Loucy (cell line): ENCODE data around the gene AGTRAP.

ENCODE experiments used
- H2AFZ ChIP-seq: fragments of 200-600 bp; sonication (generic); 2 replicates; pipeline ENCODE4 v1.6.0; 2016; ENCODE audit warnings: antibody characterized with exemption, mild to moderate bottlenecking, low read length, moderate library complexity
- H3F3A ChIP-seq: fragments of 200-600 bp; 2 replicates; pipeline ENCODE4 v1.6.0; 2016; ENCODE audit warnings: antibody characterized with exemption, low read depth, mild to moderate bottlenecking
- H3K27me3 ChIP-seq: fragments of 200-600 bp; sonication (generic); 2 replicates; pipeline ENCODE4 v1.6.1; 2014; ENCODE audit warnings: low read length, mild to moderate bottlenecking; ENCODE audit not compliant: insufficient read depth, poor library complexity, severe bottlenecking
- H3K36me3 ChIP-seq: fragments of 200-600 bp; sonication (generic); 2 replicates; pipeline ENCODE4 v1.6.1; 2016; ENCODE audit warnings: low read length; ENCODE audit not compliant: insufficient read depth
- H3K4me1 ChIP-seq: fragments of 200-600 bp; sonication (generic); 2 replicates; pipeline ENCODE4 v1.5.1; 2014; ENCODE audit warnings: low read length, mild to moderate bottlenecking; ENCODE audit not compliant: insufficient read depth, poor library complexity, severe bottlenecking
- H3K4me2 ChIP-seq: fragments of 200-600 bp; sonication (generic); 2 replicates; pipeline ENCODE4 v1.6.0; 2014; ENCODE audit warnings: antibody characterized with exemption, low read length, low read depth, mild to moderate bottlenecking; ENCODE audit not compliant: poor library complexity, severe bottlenecking
- H3K4me3 ChIP-seq: fragments of 200-600 bp; sonication (generic); 2 replicates; pipeline ENCODE4 v1.5.1; 2014; ENCODE audit warnings: low read length, mild to moderate bottlenecking, mixed read lengths; ENCODE audit not compliant: poor library complexity, severe bottlenecking
- H3K79me2 ChIP-seq: fragments of 200-600 bp; sonication (generic); 2 replicates; pipeline ENCODE4 v1.6.1; 2014; ENCODE audit warnings: low read length; ENCODE audit not compliant: insufficient read depth
- H3K9ac ChIP-seq: fragments of 200-600 bp; sonication (generic); 2 replicates; pipeline ENCODE4 v1.6.0; 2014; ENCODE audit warnings: mild to moderate bottlenecking, low read depth, low read length, moderate library complexity; ENCODE audit not compliant: poor library complexity, severe bottlenecking
- H3K9me2 ChIP-seq: fragments of 200-600 bp; sonication (generic); replicated peaks from 2 replicates; pipeline ENCODE4 v1.6.1; 2016; ENCODE audit warnings: low read depth, low read length, mixed read lengths
- H3K9me3 ChIP-seq: fragments of 200-600 bp; sonication (generic); 2 replicates; pipeline ENCODE4 v1.6.1; 2014; ENCODE audit warnings: mild to moderate bottlenecking, antibody characterized with exemption, low read length, low read depth; ENCODE audit not compliant: insufficient read depth
- H4K20me1 ChIP-seq: fragments of 200-600 bp; sonication (generic); 2 replicates; pipeline ENCODE4 v1.6.0; 2014; ENCODE audit warnings: antibody characterized with exemption, low read length, mild to moderate bottlenecking; ENCODE audit not compliant: insufficient read depth, poor library complexity, severe bottlenecking
- CTCF ChIP-seq: fragments of 200-600 bp; sonication (generic); conservative IDR thresholded peaks from 2 replicates; pipeline ENCODE4 v1.5.1; 2014; ENCODE audit warnings: mild to moderate bottlenecking, antibody characterized with exemption, low read length
- EZH2phosphoT487 ChIP-seq: fragments of 200-600 bp; IDR thresholded peaks from 2 replicates; pipeline ENCODE4 v1.6.1; 2018; ENCODE audit warnings: antibody characterized with exemption, mild to moderate bottlenecking, moderate library complexity, borderline replicate concordance

Gene AGTRAP

GRCh38 chr1:11728126-11728806 is 7.7 kb upstream of the AGTRAP start:
- peaks cover 43% of the 10 kb centered on the region for H3K4me1 ChIP-seq

GRCh38 chr1:11729155-11729497 is 6.8 kb upstream of the AGTRAP start:
- H3K79me2 ChIP-seq = no peaks in the 10 kb centered on the region
- peak overlapping the region; percentile 65 for H3K4me3 ChIP-seq
- no peaks in the 10 kb centered on the region for H3K27me3 ChIP-seq
- H4K20me1 ChIP-seq = no peaks in the 10 kb centered on the region
- no peaks in the 10 kb centered on the region for H3K9me3 ChIP-seq
- no peak overlapping the region for H3K4me2 ChIP-seq
- peak overlapping the region; percentile 38 for H3K9ac ChIP-seq
- TF ChIP-seq CTCF = no peak
- TF ChIP-seq EZH2phosphoT487 = no peak
- H3K9me2 ChIP-seq = no peaks in the 10 kb centered on the region
- H3K4me1 ChIP-seq = peaks cover 43% of the 10 kb centered on the region
- no peak overlapping the region for H2AFZ ChIP-seq
- H3K36me3 ChIP-seq = no peaks in the 10 kb centered on the region
- H3F3A ChIP-seq = no peaks in the 10 kb centered on the region; the same call in 1 of the 2 replicates

More at GRCh38 chr1:11728126-11728806, 7.7 kb upstream of the AGTRAP start:
- Histone ChIP-seq H4K20me1 (no peaks in the 10 kb centered on the region), H3F3A (no peaks in the 10 kb centered on the region; the same call in 1 of the 2 replicates), H3K27me3 (no peaks in the 10 kb centered on the region), H3K4me2 (no peak overlapping the region), H3K79me2 (no peaks in the 10 kb centered on the region), H3K9ac (no peak overlapping the region), H3K4me3 (no peak overlapping the region), H3K9me3 (no peaks in the 10 kb centered on the region), H3K9me2 (no peaks in the 10 kb centered on the region), H3K36me3 (no peaks in the 10 kb centered on the region), H2AFZ (no peak overlapping the region)
- TF ChIP-seq CTCF (no peak), EZH2phosphoT487 (no peak)

- no peak overlapping the region for H2AFZ ChIP-seq
- peaks cover 38% of the 10 kb centered on the region for H3K4me1 ChIP-seq
- H3K9me2 ChIP-seq = no peaks in the 10 kb centered on the region
- H3F3A ChIP-seq = no peaks in the 10 kb centered on the region; the same call in 1 of the 2 replicates
- no peaks in the 10 kb centered on the region for H4K20me1 ChIP-seq
- peak overlapping the region; percentile 74 for H3K4me2 ChIP-seq
- H3K9ac ChIP-seq = peak overlapping the region; percentile 38
- no peaks in the 10 kb centered on the region for H3K79me2 ChIP-seq
- H3K4me3 ChIP-seq = peak overlapping the region; percentile 65
- no peak for TF ChIP-seq EZH2phosphoT487
- no peak for TF ChIP-seq CTCF
- H3K27me3 ChIP-seq = no peaks in the 10 kb centered on the region
- H3K36me3 ChIP-seq = no peaks in the 10 kb centered on the region
- no peaks in the 10 kb centered on the region for H3K9me3 ChIP-seq
These were observed 6.2 kb upstream of the AGTRAP start for GRCh38 chr1:11729498-11730428.
